Nephron progenitor cell (in vitro differentiated cells): ENCODE measurements around the gene GPR107.
A peak's percentile ranks its signal among the peaks of the same experiment; 100 is the strongest.

ENCODE experiments used
- DNase-seq: peaks from one replicate; pipeline ENCODE4 v3.0.0; 2021
- H3K27ac Mint-ChIP-seq: 2 replicates; pipeline ENCODE4 v1.8.0; 2021; ENCODE audit warnings: mild to moderate bottlenecking, moderate library complexity, mixed read lengths
- H3K27me3 Mint-ChIP-seq: 2 replicates; pipeline ENCODE4 v1.8.0; 2021; ENCODE audit warnings: mild to moderate bottlenecking, low read depth, mixed read lengths; ENCODE audit not compliant: poor library complexity
- H3K36me3 Mint-ChIP-seq: 2 replicates; pipeline ENCODE4 v1.8.0; 2021; ENCODE audit warnings: low read depth, mixed read lengths
- H3K4me1 Mint-ChIP-seq: 2 replicates; pipeline ENCODE4 v1.8.0; 2021; ENCODE audit warnings: mixed read lengths
- H3K4me3 Mint-ChIP-seq: 2 replicates; pipeline ENCODE4 v1.8.0; 2021; ENCODE audit warnings: mild to moderate bottlenecking, moderate library complexity, mixed read lengths
- H3K9me3 Mint-ChIP-seq: 2 replicates; pipeline ENCODE4 v1.8.0; 2021; ENCODE audit warnings: mild to moderate bottlenecking, moderate library complexity, mixed read lengths
- TF ChIP-seq, protein P1 (sequence below): fragments of 200-600 bp; sonication (generic); IDR thresholded peaks from 2 replicates; pipeline ENCODE4 v1.5.0; 2021; ENCODE audit warnings: antibody characterized with exemption

GPR107 gene

DNA sequence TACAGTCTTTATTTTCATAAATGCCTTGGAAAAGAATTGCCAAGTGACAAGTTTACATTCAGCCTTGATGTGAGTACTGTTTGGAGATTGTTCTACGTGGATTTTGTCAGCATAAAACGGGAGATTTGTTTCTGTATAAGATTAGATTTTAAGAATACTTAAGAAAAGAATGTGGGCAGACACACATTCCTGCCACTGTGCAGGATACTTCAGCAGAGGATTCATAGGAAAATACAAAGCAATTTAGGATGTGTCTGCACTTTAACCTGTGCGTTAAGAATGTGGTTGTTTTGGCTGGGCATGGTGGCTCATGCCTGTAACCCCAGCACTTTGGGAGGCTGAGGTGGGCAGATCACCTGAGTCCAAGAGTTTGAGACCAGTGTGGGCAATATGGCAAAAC lies 37.2 kb downstream of the GPR107 start:
- no peaks in the 10 kb centered on the region for H3K9me3 Mint-ChIP-seq
- no peak for DNase-seq
- H3K4me1 Mint-ChIP-seq = peaks cover 5% of the 10 kb centered on the region
- peaks cover 70% of the 10 kb centered on the region for H3K36me3 Mint-ChIP-seq
- H3K4me3 Mint-ChIP-seq = no peak overlapping the region
- TF ChIP-seq, protein P1, sequence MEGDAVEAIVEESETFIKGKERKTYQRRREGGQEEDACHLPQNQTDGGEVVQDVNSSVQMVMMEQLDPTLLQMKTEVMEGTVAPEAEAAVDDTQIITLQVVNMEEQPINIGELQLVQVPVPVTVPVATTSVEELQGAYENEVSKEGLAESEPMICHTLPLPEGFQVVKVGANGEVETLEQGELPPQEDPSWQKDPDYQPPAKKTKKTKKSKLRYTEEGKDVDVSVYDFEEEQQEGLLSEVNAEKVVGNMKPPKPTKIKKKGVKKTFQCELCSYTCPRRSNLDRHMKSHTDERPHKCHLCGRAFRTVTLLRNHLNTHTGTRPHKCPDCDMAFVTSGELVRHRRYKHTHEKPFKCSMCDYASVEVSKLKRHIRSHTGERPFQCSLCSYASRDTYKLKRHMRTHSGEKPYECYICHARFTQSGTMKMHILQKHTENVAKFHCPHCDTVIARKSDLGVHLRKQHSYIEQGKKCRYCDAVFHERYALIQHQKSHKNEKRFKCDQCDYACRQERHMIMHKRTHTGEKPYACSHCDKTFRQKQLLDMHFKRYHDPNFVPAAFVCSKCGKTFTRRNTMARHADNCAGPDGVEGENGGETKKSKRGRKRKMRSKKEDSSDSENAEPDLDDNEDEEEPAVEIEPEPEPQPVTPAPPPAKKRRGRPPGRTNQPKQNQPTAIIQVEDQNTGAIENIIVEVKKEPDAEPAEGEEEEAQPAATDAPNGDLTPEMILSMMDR = no peak
- H3K27me3 Mint-ChIP-seq = no peaks in the 10 kb centered on the region
- H3K27ac Mint-ChIP-seq = peak overlapping the region; percentile 34

DNA sequence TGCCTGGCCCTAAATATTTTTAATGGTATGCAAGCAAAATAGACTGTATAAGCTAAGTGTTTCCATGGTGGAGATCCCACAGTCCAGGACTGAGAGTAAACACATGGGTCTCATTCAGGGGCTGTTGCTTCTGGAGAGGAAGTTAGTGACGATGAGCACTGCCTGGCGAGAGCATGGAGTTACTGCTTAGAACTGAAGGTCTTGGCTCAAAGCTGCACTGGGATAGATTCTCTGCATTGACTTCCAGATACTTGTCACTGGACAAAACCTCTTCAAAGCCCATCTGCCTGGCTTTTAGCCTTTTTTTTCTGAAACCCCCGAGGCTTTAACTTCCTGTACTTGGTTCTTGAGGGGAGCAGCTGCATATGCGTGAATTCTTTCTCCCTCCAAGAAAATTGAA lies 39.2 kb downstream of the GPR107 start:
- no peak overlapping the region for H3K27ac Mint-ChIP-seq

DNA sequence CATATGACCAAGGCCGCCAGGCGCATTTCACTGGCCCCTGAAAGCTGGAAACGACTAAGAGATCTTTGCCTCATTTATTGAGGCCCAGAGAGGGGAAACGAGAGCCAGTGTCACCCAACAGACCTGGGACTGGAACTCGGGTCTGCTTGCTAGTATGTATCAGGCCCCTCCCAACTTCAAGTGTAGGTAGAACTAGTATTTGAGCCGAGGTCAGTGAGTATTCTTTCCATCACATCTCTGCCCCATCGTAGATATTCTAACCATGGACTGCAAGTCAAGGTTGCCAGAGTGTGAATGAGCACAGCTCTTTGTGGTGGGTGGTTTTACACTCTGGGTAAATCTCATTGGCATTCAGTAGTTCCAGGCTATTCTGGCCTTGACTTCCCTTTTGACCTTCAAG lies 42.2 kb downstream of the GPR107 start:
- Mint-ChIP-seq H3K36me3 (peaks cover 79% of the 10 kb centered on the region), H3K4me1 (no peaks in the 10 kb centered on the region), H3K9me3 (no peaks in the 10 kb centered on the region), H3K4me3 (no peak overlapping the region), H3K27ac (no peak overlapping the region), H3K27me3 (no peaks in the 10 kb centered on the region)
- no peak for DNase-seq
- TF ChIP-seq, protein P1 = no peak

More for the DNA sequence above, 39.2 kb downstream of the GPR107 start:
- Mint-ChIP-seq H3K36me3 (peaks cover 79% of the 10 kb centered on the region), H3K4me3 (no peak overlapping the region), H3K4me1 (peaks cover 5% of the 10 kb centered on the region), H3K27me3 (no peaks in the 10 kb centered on the region), H3K9me3 (no peaks in the 10 kb centered on the region)
- no peak for DNase-seq
- TF ChIP-seq, protein P1 = no peak

DNA sequence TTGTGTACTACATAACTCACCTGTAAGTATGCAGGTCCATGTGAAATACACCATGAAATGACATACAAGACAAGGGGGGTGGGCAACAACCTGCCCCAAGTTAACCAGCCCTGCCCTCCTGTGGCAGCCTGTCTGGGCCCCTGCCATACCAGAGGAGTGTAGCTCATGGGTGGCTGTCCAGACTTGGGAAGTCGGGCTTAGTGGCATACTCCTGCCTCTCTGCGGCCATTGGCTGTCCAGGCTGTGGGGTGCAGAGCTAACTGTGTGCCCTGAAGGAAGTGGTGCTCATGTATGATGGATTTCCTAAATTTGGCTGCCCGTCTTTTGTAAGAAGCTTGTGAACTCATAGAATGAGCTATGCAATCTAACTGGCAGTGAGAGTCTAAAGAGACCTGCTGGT lies 47.0 kb downstream of the GPR107 start:
- DNase-seq = no peak
- Mint-ChIP-seq H3K4me1 (peaks cover 13% of the 10 kb centered on the region), H3K27ac (no peak overlapping the region), H3K9me3 (no peaks in the 10 kb centered on the region), H3K27me3 (peaks cover 3% of the 10 kb centered on the region), H3K36me3 (peaks cover 64% of the 10 kb centered on the region), H3K4me3 (no peak overlapping the region)
- TF ChIP-seq, protein P1 = no peak

DNA sequence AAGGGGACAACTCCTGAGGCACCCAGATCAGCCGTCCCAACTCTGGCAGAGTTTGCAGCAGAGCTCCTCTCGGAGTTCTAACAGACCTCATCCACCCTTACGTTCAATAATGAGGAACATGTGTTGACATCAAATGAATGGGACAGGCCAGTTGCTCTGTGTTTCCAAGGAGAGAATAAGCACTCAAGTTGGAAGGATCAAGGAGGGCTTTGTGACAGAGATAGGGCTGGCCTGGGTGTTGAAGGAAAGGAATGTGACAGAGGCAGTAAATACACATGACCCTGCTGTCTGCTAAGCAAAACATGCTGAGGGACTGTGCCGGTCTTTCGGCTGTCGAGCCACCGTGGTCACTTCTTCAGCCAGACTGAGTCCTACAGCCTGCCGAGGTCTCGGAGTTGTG lies 48.2 kb downstream of the GPR107 start:
- Mint-ChIP-seq H3K4me1 (peaks cover 13% of the 10 kb centered on the region), H3K9me3 (no peaks in the 10 kb centered on the region), H3K27ac (peak overlapping the region; percentile 45), H3K27me3 (peaks cover 7% of the 10 kb centered on the region), H3K36me3 (peaks cover 57% of the 10 kb centered on the region), H3K4me3 (no peak overlapping the region)
- DNase-seq = no peak
- TF ChIP-seq, protein P1 = no peak

DNA sequence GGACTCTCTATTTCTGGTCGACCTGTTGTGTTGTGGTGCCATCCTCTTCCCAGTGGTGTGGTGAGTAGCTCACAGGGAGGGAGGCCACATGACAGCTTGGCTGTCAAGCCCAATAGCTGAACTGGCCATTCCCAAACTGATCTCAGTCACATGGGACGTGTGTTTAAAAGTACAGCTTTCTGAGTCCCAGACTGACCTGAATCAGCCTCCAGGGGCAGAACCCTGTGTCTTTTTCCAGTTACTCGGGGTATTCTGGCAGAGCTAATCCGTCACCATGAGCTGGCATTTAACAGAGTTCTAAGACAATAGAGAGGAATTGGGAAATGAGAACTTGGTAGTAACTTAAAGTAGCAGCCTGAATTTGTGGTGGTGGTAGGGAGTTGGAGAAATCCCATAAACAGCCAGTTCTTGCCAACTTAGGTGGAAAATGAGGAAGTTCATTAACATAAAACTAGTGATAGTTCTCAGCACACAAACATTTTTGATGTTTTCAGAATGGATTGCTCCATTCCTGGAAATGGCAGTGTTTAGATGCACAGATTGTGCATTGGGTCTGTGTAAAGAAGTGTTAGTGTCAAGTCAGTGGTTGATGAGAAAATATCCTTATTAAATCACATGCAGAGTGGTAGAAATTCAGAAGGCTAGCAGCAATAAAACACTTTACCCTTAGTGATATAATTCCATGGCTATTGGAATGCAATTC lies 50.9 kb downstream of the GPR107 start:
- peaks cover 7% of the 10 kb centered on the region for H3K27me3 Mint-ChIP-seq
- H3K9me3 Mint-ChIP-seq = no peaks in the 10 kb centered on the region
- no peak overlapping the region for H3K4me3 Mint-ChIP-seq
- TF ChIP-seq, protein P1 = no peak
- peaks cover 20% of the 10 kb centered on the region for H3K4me1 Mint-ChIP-seq
- no peak for DNase-seq
- peaks cover 49% of the 10 kb centered on the region for H3K36me3 Mint-ChIP-seq
- H3K27ac Mint-ChIP-seq = peak overlapping the region; percentile 61
